ENCODE data around the gene UGT2B17. TPM values are rescaled to one million over a fixed set of nuclear protein-coding genes. Genes with fewer than 3 reads are reported as not detected.
A peak's percentile ranks its signal among the peaks of the same experiment; 100 is the strongest.
"Not testable (repeated sequence)": the region's sequence is repeated elsewhere in the genome, so short reads cannot be mapped to it uniquely, and the experiment has no call there.

Gene UGT2B17
- total RNA-seq, 2 donors from 2014 or later: 561 to 639 TPM

DNA sequence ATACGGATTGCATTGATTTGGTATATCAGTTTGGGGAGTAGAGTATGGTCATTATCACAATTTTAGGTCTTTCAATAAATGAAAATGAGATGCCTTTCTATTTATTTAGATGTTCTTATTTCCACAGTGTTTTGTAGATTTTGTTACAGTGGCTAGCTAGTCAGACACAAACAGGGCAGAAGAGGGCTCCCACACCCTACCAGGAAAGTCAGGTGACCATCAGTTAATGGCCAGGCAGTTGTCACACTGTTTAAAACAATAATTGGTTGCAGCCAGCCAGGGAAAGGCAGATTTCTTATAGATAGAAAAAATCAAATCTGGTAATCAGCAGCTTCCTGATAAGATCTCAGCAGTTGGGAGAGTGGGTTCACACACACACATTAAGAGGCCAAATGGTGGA is 57.2 kb downstream of the UGT2B17 start:
- no peak for DNase-seq
- H3K27me3 ChIP-seq: no peaks in the 10 kb centered on the region
- no peak overlapping the region for H3K9ac ChIP-seq (ENCODE audit: low read depth in 2 of 2, low read length in 2 of 2)
- H3K27ac ChIP-seq: no peak overlapping the region
- H3K4me1 ChIP-seq: no peaks in the 10 kb centered on the region
- no peaks in the 10 kb centered on the region for H3K36me3 ChIP-seq
- TF ChIP-seq, protein P1, sequence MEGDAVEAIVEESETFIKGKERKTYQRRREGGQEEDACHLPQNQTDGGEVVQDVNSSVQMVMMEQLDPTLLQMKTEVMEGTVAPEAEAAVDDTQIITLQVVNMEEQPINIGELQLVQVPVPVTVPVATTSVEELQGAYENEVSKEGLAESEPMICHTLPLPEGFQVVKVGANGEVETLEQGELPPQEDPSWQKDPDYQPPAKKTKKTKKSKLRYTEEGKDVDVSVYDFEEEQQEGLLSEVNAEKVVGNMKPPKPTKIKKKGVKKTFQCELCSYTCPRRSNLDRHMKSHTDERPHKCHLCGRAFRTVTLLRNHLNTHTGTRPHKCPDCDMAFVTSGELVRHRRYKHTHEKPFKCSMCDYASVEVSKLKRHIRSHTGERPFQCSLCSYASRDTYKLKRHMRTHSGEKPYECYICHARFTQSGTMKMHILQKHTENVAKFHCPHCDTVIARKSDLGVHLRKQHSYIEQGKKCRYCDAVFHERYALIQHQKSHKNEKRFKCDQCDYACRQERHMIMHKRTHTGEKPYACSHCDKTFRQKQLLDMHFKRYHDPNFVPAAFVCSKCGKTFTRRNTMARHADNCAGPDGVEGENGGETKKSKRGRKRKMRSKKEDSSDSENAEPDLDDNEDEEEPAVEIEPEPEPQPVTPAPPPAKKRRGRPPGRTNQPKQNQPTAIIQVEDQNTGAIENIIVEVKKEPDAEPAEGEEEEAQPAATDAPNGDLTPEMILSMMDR (IDR thresholded peaks at IDR 0.05): no peak
- intact Hi-C loops (cut with DNase I): no loop called here
- no peaks in the 10 kb centered on the region for H3K9me3 ChIP-seq
- H3K4me3 ChIP-seq: no peak overlapping the region

DNA sequence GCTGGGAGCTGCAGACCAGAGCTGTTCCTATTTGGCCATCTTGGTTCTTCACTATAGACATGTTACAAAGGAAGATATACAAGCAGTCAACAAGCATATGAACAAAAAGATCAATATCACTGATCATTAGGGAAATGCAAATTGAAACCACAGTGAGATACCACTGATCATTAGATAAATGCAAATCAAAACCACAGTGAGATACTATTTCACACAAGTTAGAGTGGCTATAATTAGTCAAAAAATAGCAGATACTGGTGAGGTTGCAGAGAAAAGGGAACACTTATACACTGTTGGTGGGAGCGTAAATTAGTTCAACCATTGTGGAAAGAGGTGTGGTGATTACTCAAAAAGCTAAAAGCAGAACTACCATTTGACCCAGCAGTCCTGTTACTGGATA is 70.7 kb downstream of the UGT2B17 start:
- H3K36me3 ChIP-seq; H3K27me3 ChIP-seq; H3K9ac ChIP-seq (ENCODE audit: low read depth in 2 of 2, low read length in 2 of 2); H3K4me3 ChIP-seq; H3K27ac ChIP-seq; H3K9me3 ChIP-seq; DNase-seq; H3K4me1 ChIP-seq: not testable (repeated sequence)
- intact Hi-C loops (cut with DNase I): loop anchor here (5.0 kb wide), 1 partner anchor 122 kb away; no protein-coding TSS in a partner anchor

DNA sequence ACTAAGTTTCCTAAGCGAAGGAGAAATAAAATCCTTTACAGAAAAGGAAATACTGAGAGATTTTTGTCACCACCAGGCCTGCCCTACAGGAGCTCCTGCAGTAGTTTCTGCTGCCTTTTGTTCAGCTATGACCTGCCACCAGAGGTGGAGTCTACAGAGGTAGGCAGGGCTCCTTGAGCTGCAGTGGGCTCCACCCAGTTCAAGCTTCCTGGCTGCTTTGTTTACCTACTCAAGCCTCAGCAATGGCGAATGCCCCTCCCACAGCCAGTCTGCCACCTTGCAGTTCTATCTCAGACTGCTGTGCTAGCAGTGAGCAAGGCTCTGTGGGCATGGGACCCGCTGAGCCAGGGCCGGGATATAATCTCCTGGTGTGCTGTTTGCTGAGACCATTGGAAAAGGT is 71.3 kb downstream of the UGT2B17 start:
- H3K9me3 ChIP-seq; H3K36me3 ChIP-seq; DNase-seq; H3K4me3 ChIP-seq; H3K27me3 ChIP-seq; H3K9ac ChIP-seq (ENCODE audit: low read depth in 2 of 2, low read length in 2 of 2); H3K4me1 ChIP-seq; H3K27ac ChIP-seq: not testable (repeated sequence)
- intact Hi-C loops (cut with DNase I): loop anchor here (5.0 kb wide), 1 partner anchor 122 kb away; no protein-coding TSS in a partner anchor

DNA sequence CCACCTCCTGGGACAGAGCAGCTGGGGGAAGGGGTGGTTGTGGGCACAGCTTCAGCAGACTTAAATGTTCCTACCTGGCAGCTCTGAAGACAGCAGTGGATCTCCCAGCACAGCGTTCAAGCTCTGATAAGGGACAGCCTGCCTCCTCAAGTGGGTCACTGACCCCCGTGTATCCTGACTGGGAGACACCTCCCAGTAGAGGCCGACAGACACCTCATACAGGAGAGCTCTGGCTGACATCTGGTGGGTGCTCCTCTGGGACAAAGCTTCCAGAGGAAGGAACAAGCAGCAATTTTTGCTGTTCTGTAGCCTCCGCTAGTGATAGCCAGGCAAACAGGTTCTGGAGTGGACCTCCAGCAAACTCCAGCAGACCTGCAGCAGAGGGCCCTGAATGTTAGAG is 72.7 kb downstream of the UGT2B17 start:
- H3K36me3 ChIP-seq; H3K27me3 ChIP-seq; DNase-seq; H3K4me3 ChIP-seq; H3K4me1 ChIP-seq; H3K9me3 ChIP-seq; H3K9ac ChIP-seq (ENCODE audit: low read depth in 2 of 2, low read length in 2 of 2); intact Hi-C loops (cut with DNase I); H3K27ac ChIP-seq: not testable (repeated sequence)

DNA sequence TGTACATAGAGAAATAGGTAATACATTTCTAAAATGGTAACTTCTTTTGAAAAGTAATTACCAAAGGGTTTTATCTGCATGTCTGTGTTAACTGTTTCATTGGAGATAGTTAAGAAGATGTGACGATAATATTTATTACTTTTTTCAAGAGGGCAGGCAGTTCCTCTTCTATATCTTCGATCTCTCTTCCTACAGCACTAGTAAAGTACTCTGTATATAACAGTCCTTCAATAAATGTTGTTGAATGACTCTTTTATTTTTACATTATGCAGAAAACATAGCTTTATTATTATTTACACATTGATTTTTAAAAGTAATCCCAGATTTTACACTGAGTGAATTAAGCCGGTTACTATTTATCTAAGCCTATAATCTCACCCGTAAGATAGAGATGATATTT is 77.1 kb downstream of the UGT2B17 start:
- Histone ChIP-seq H3K4me3 (no peak overlapping the region), H3K27ac (no peak overlapping the region)
- no peak for DNase-seq

DNA sequence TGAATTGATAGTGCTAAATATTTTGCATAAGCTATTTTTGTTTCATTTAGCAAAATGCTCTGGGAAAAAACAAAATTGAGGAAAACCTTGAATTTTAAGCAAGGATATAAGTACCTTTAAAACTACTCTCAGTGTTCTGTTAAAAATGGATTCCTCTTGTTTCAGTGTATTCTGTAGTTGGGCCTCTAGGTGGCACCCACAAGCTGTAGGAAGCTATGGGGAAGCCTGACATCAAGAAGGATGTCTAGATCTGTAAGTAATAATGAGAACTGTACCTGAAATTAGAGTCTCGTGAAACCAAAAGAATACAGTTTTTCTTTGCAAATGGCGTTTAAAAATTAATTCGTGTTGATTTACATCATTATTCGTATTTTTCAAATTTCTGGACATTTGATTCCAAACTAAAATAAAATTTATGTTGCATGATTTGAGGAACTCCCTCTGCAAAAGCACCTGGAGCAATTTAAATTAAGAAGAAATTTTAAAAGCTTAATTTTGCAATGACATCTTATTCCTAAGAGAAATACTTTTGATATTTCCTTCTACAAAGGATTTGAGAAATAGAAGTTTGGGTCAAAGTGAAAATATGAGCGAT is 77.6 kb downstream of the UGT2B17 start:
- Histone ChIP-seq H3K9me3 (no peaks in the 10 kb centered on the region), H3K4me1 (no peaks in the 10 kb centered on the region), H3K4me3 (no peak overlapping the region), H3K27ac (no peak overlapping the region), H3K27me3 (no peaks in the 10 kb centered on the region), H3K36me3 (no peaks in the 10 kb centered on the region), H3K9ac (ENCODE audit: low read depth in 2 of 2, low read length in 2 of 2) (no peak overlapping the region)
- DNase-seq: peak; percentile 76
- intact Hi-C loops (cut with DNase I): loop anchor here (5.0 to 10.0 kb wide), 2 partner anchors 526 to 664 kb away; no protein-coding TSS in a partner anchor
- TF ChIP-seq, protein P1 (IDR thresholded peaks at IDR 0.05): peak; percentile 83

More for the DNA sequence above, 77.1 kb downstream of the UGT2B17 start:
- no peak overlapping the region for H3K9ac ChIP-seq (ENCODE audit: low read depth in 2 of 2, low read length in 2 of 2)
- H3K4me1 ChIP-seq: no peaks in the 10 kb centered on the region
- H3K27me3 ChIP-seq: no peaks in the 10 kb centered on the region
- TF ChIP-seq, protein P1 (IDR thresholded peaks at IDR 0.05): no peak
- no peaks in the 10 kb centered on the region for H3K36me3 ChIP-seq
- intact Hi-C loops (cut with DNase I): loop anchor here (5.0 to 10.0 kb wide), 2 partner anchors 526 to 663 kb away; no protein-coding TSS in a partner anchor
- H3K9me3 ChIP-seq: no peaks in the 10 kb centered on the region

DNA sequence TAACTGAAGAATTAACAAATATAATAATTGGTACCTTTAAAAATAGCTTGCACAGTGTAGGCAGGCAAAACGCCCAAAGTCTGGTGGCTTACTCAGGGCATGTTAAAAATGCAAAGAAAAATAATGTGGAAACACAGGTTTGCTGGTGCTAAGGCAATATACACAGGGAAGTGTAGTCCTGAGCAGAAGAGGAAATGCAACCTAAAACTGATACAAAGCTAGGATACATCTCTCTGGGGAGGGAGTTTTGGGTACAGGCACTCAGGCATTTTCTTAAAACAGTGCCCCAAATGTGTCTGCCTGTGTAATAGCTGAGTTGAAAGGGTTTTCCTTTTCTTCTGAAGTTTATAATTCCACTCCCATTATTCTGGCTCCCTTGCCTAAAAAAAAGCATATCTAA is 81.4 kb downstream of the UGT2B17 start:
- Histone ChIP-seq H3K27me3 (no peaks in the 10 kb centered on the region), H3K27ac (no peak overlapping the region), H3K36me3 (no peaks in the 10 kb centered on the region), H3K4me1 (no peaks in the 10 kb centered on the region), H3K9me3 (no peaks in the 10 kb centered on the region), H3K9ac (ENCODE audit: low read depth in 2 of 2, low read length in 2 of 2) (no peak overlapping the region), H3K4me3 (no peak overlapping the region)
- TF ChIP-seq, protein P1 (IDR thresholded peaks at IDR 0.05): no peak
- intact Hi-C loops (cut with DNase I): loop anchor here (5.0 to 10.0 kb wide), 2 partner anchors 530 to 668 kb away; no protein-coding TSS in a partner anchor
- no peak for DNase-seq

Measured in colonic mucosa (tissue), 4 donors.